SK-N-SH treated with all-trans-retinoic acid at 6 μM for 48 hours (cell line): Measurements from ENCODE around the gene PKLR.

Source experiments
- ATAC-seq: fragments of 200-7000 bp; cut with Tn5 transposase; 3 replicates; pipeline ENCODE4 v1.9.1; 2020; ENCODE audit warnings: mild to moderate bottlenecking, moderate library complexity
- ARNTL ChIP-seq: fragments of 450-650 bp; formaldehyde crosslinking; IDR thresholded peaks from 2 replicates; pipeline ENCODE4 v1.5.0; 2020; ENCODE audit warnings: low read depth, mild to moderate bottlenecking, moderate library complexity, borderline replicate concordance
- BACH2 ChIP-seq: fragments of 250-450 bp; sonication (Bioruptor Pico); IDR thresholded peaks from 2 replicates; pipeline ENCODE4 v1.9.0; 2021; ENCODE audit warnings: mild to moderate bottlenecking, borderline replicate concordance
- CSDC2 ChIP-seq: fragments of 250-450 bp; sonication (Bioruptor Pico); IDR thresholded peaks from 2 replicates; pipeline ENCODE4 v1.5.0; 2020; ENCODE audit warnings: mild to moderate bottlenecking, moderate library complexity
- ESRRG ChIP-seq: fragments of 250-450 bp; sonication (Bioruptor Pico); IDR thresholded peaks from 2 replicates; pipeline ENCODE4 v1.6.1; 2021; ENCODE audit warnings: mild to moderate bottlenecking
- GLIS3 ChIP-seq: fragments of 250-450 bp; sonication (Bioruptor Pico); IDR thresholded peaks from 2 replicates; pipeline ENCODE4 v1.5.0; 2020; ENCODE audit warnings: mild to moderate bottlenecking, moderate library complexity
- ISL1 ChIP-seq: fragments of 250-450 bp; sonication (Bioruptor Pico); IDR thresholded peaks from 2 replicates; pipeline ENCODE4 v2.1.2; 2022; ENCODE audit warnings: mild to moderate bottlenecking, moderate library complexity
- OSR1 ChIP-seq: fragments of 250-450 bp; sonication (Bioruptor Pico); IDR thresholded peaks from 2 replicates; pipeline ENCODE4 v1.8.0; 2022; ENCODE audit warnings: moderate library complexity, mild to moderate bottlenecking, inconsistent platforms
- PPARA ChIP-seq: fragments of 250-450 bp; sonication (Bioruptor Pico); IDR thresholded peaks from 2 replicates; pipeline ENCODE4 v1.5.0; 2020; ENCODE audit warnings: mild to moderate bottlenecking, borderline replicate concordance
- RARB ChIP-seq: fragments of 250-450 bp; sonication (Bioruptor Pico); IDR thresholded peaks from 2 replicates; pipeline ENCODE4 v1.8.0; 2021; ENCODE audit warnings: mild to moderate bottlenecking, moderate library complexity
- SNAI2 ChIP-seq: fragments of 250-450 bp; sonication (Bioruptor Pico); IDR thresholded peaks from 2 replicates; pipeline ENCODE4 v1.5.0; 2020; ENCODE audit warnings: mild to moderate bottlenecking, moderate library complexity
- TCF4 ChIP-seq: fragments of 250-450 bp; sonication (Bioruptor Pico); IDR thresholded peaks from 2 replicates; pipeline ENCODE4 v1.8.0; 2021; ENCODE audit warnings: mild to moderate bottlenecking, moderate library complexity, borderline replicate concordance
- TOX ChIP-seq: fragments of 250-450 bp; sonication (Bioruptor Pico); IDR thresholded peaks from 2 replicates; pipeline ENCODE4 v1.8.0; 2021; ENCODE audit warnings: mild to moderate bottlenecking, moderate library complexity, borderline replicate concordance
- ZC3H10 ChIP-seq: fragments of 250-450 bp; sonication (Bioruptor Pico); IDR thresholded peaks from 2 replicates; pipeline ENCODE4 v1.5.1; 2021; ENCODE audit warnings: mild to moderate bottlenecking, moderate library complexity
- ZFP3 ChIP-seq: fragments of 250-450 bp; sonication (Bioruptor Pico); IDR thresholded peaks from 2 replicates; pipeline ENCODE4 v1.5.0; 2020; ENCODE audit warnings: mild to moderate bottlenecking, moderate library complexity
- ZFP30 ChIP-seq: fragments of 450-650 bp; formaldehyde crosslinking; IDR thresholded peaks from 2 replicates; pipeline ENCODE4 v1.5.0; 2022; ENCODE audit warnings: mild to moderate bottlenecking, moderate library complexity
- ZNF565 ChIP-seq: fragments of 450-650 bp; formaldehyde crosslinking; conservative IDR thresholded peaks from 2 replicates; pipeline ENCODE4 v1.5.0; 2020; ENCODE audit warnings: low read depth, mild to moderate bottlenecking, moderate library complexity
- ZNF70 ChIP-seq: fragments of 450-650 bp; formaldehyde crosslinking; IDR thresholded peaks from 2 replicates; pipeline ENCODE4 v1.5.0; 2020; ENCODE audit warnings: mild to moderate bottlenecking, moderate library complexity
- ZNF8 ChIP-seq: fragments of 450-650 bp; formaldehyde crosslinking; IDR thresholded peaks from 2 replicates; pipeline ENCODE4 v1.5.0; 2020; ENCODE audit warnings: mild to moderate bottlenecking, moderate library complexity
- TF ChIP-seq, protein P1 (sequence below): fragments of 250-450 bp; sonication (Bioruptor Pico); IDR thresholded peaks from 2 replicates; pipeline ENCODE4 v1.8.0; 2021; ENCODE audit warnings: low read depth, mild to moderate bottlenecking, moderate library complexity, borderline replicate concordance
- TF ChIP-seq, protein P2 (sequence below): fragments of 250-450 bp; sonication (Bioruptor Pico); IDR thresholded peaks from 2 replicates; pipeline ENCODE4 v1.5.1; 2020; ENCODE audit warnings: low read depth, mild to moderate bottlenecking, moderate library complexity
- TF ChIP-seq, protein P3 (sequence below): fragments of 250-450 bp; sonication (Bioruptor Pico); IDR thresholded peaks from 2 replicates; pipeline ENCODE4 v1.5.1; 2021; ENCODE audit warnings: mild to moderate bottlenecking, moderate library complexity
- TF ChIP-seq, protein P4 (sequence below): fragments of 250-450 bp; sonication (Bioruptor Pico); IDR thresholded peaks from 2 replicates; pipeline ENCODE4 v1.5.0; 2020; ENCODE audit warnings: mild to moderate bottlenecking, moderate library complexity
- TF ChIP-seq, protein P5 (sequence below): fragments of 250-450 bp; sonication (Bioruptor Pico); IDR thresholded peaks from 2 replicates; pipeline ENCODE4 v1.8.0; 2020; ENCODE audit warnings: mild to moderate bottlenecking, moderate library complexity, borderline replicate concordance

PKLR gene

DNA sequence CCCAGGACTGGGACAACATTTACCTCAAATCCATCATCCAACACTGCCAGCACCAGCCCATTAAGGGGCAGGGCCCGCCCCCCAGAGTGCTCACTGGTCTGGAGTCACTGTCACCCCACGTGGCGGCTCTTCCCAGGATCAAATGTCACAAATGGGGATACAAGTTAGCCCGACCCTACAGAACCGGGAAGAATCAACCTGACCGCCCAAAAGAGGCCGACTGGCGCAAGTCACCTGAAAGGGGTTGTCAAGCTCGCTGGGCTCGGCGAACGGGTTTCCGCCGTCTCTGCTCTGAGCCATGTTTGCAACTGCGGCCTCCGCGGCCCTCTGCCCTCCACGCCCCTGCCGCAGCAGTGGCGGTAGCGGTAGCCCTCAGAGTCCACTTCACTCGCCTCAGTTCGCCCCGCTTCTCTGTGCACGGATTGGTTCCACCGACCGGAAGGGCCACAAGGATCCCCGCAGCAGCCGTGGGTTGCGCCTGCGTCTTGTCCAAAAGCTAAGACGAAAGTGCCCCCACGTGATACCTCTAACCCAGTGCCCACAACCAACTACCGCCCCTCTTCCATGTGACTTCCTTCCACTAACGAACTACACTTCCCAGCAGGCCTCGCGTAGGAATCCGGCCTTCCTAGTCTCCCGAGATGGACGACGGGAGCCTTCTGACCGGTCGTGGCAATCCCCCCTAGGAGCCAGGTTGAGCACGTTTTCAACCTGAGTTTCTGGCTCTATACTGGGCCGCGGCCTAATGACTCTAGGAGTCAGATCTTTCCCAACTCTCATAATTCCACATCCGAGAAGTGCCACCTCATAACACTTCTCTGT is 39.2 kb downstream of the PKLR start, which contains the start of gene SCAMP3 (continued):
- no peak for TF ChIP-seq ZFP3
- TF ChIP-seq ISL1 (CRISPR knock-in tag), result no peak
- TF ChIP-seq, protein P1, sequence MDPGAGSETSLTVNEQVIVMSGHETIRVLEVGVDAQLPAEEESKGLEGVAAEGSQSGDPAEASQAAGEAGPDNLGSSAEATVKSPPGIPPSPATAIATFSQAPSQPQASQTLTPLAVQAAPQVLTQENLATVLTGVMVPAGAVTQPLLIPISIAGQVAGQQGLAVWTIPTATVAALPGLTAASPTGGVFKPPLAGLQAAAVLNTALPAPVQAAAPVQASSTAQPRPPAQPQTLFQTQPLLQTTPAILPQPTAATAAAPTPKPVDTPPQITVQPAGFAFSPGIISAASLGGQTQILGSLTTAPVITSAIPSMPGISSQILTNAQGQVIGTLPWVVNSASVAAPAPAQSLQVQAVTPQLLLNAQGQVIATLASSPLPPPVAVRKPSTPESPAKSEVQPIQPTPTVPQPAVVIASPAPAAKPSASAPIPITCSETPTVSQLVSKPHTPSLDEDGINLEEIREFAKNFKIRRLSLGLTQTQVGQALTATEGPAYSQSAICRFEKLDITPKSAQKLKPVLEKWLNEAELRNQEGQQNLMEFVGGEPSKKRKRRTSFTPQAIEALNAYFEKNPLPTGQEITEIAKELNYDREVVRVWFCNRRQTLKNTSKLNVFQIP (CRISPR knock-in tag), result peak; percentile 45; the same call in 1 of the 2 replicates
- TF ChIP-seq, protein P2, sequence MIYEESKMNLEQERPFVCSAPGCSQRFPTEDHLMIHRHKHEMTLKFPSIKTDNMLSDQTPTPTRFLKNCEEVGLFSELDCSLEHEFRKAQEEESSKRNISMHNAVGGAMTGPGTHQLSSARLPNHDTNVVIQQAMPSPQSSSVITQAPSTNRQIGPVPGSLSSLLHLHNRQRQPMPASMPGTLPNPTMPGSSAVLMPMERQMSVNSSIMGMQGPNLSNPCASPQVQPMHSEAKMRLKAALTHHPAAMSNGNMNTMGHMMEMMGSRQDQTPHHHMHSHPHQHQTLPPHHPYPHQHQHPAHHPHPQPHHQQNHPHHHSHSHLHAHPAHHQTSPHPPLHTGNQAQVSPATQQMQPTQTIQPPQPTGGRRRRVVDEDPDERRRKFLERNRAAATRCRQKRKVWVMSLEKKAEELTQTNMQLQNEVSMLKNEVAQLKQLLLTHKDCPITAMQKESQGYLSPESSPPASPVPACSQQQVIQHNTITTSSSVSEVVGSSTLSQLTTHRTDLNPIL (CRISPR knock-in tag), result no peak
- TF ChIP-seq CSDC2 (CRISPR knock-in tag), result no peak
- TF ChIP-seq PPARA, result no peak

DNA sequence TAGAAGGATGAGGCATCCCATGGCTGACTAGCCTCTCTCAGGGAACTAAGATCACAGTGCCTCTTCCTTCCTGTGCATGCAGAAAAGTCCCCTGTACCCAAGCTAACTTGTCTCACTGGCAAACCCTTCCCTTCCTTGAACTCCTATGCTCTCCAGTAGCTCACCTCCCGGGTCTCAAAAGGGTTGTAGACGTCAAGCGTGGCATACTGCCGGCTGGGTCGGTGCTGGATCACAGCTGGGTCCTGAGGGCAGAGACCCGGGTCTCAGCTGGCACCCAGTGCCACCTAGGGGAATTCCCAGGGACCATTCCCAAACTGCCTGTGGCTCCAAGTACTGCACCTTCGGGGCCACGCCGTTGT is 39.8 kb downstream of the PKLR start:
- ATAC-seq, result no peak; the same call in 1 of the 3 replicates
- TF ChIP-seq ZFP30 (CRISPR knock-in tag) (no peak), ZNF565 (no peak), ZNF8 (no peak), RARB (CRISPR knock-in tag) (no peak), ARNTL (no peak), ZFP3 (no peak), OSR1 (CRISPR knock-in tag) (no peak), TOX (CRISPR knock-in tag) (no peak), PPARA (no peak), TCF4 (no peak), GLIS3 (CRISPR knock-in tag) (no peak), BACH2 (CRISPR knock-in tag) (no peak), ZNF70 (CRISPR knock-in tag) (no peak), ESRRG (CRISPR knock-in tag) (no peak), ISL1 (CRISPR knock-in tag) (no peak), SNAI2 (no peak), ZC3H10 (CRISPR knock-in tag) (no peak)
- TF ChIP-seq, protein P2 (CRISPR knock-in tag), result no peak
- TF ChIP-seq, protein P3, sequence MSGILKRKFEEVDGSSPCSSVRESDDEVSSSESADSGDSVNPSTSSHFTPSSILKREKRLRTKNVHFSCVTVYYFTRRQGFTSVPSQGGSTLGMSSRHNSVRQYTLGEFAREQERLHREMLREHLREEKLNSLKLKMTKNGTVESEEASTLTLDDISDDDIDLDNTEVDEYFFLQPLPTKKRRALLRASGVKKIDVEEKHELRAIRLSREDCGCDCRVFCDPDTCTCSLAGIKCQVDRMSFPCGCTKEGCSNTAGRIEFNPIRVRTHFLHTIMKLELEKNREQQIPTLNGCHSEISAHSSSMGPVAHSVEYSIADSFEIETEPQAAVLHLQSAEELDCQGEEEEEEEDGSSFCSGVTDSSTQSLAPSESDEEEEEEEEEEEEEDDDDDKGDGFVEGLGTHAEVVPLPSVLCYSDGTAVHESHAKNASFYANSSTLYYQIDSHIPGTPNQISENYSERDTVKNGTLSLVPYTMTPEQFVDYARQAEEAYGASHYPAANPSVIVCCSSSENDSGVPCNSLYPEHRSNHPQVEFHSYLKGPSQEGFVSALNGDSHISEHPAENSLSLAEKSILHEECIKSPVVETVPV, result no peak
- TF ChIP-seq, protein P4, sequence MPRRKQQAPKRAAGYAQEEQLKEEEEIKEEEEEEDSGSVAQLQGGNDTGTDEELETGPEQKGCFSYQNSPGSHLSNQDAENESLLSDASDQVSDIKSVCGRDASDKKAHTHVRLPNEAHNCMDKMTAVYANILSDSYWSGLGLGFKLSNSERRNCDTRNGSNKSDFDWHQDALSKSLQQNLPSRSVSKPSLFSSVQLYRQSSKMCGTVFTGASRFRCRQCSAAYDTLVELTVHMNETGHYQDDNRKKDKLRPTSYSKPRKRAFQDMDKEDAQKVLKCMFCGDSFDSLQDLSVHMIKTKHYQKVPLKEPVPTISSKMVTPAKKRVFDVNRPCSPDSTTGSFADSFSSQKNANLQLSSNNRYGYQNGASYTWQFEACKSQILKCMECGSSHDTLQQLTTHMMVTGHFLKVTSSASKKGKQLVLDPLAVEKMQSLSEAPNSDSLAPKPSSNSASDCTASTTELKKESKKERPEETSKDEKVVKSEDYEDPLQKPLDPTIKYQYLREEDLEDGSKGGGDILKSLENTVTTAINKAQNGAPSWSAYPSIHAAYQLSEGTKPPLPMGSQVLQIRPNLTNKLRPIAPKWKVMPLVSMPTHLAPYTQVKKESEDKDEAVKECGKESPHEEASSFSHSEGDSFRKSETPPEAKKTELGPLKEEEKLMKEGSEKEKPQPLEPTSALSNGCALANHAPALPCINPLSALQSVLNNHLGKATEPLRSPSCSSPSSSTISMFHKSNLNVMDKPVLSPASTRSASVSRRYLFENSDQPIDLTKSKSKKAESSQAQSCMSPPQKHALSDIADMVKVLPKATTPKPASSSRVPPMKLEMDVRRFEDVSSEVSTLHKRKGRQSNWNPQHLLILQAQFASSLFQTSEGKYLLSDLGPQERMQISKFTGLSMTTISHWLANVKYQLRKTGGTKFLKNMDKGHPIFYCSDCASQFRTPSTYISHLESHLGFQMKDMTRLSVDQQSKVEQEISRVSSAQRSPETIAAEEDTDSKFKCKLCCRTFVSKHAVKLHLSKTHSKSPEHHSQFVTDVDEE (CRISPR knock-in tag), result no peak

DNA sequence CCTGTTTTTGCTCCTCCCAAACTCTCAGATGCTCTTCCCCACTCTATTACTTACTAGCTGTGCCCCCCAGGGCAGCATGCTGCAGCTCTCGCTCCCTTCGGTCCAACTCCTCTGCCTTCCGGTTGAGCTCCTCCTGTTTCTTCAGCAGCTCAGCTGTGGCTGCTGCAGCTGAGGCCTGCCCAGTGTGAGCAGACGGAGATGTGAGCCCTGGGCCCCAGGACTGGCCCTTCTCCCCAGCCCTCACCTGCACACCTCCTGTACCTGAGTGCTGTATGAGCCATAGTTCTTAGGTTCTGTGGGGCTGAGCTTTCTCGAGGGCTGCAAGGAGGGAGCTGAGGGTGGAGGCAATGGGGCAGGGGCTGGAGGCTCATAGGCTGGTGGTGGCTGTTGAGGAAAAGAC is 41.0 kb downstream of the PKLR start:
- ATAC-seq, result no peak
- TF ChIP-seq PPARA, result no peak
- TF ChIP-seq, protein P5, sequence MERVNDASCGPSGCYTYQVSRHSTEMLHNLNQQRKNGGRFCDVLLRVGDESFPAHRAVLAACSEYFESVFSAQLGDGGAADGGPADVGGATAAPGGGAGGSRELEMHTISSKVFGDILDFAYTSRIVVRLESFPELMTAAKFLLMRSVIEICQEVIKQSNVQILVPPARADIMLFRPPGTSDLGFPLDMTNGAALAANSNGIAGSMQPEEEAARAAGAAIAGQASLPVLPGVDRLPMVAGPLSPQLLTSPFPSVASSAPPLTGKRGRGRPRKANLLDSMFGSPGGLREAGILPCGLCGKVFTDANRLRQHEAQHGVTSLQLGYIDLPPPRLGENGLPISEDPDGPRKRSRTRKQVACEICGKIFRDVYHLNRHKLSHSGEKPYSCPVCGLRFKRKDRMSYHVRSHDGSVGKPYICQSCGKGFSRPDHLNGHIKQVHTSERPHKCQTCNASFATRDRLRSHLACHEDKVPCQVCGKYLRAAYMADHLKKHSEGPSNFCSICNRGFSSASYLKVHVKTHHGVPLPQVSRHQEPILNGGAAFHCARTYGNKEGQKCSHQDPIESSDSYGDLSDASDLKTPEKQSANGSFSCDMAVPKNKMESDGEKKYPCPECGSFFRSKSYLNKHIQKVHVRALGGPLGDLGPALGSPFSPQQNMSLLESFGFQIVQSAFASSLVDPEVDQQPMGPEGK (CRISPR knock-in tag), result no peak
- no peak for TF ChIP-seq RARB (CRISPR knock-in tag)
- no peak for TF ChIP-seq GLIS3 (CRISPR knock-in tag)
- no peak for TF ChIP-seq TOX (CRISPR knock-in tag)
- TF ChIP-seq, all 23 proteins: peak for 0
